ENCODE results near the gene PLA2G1B.

Gene PLA2G1B

DNA sequence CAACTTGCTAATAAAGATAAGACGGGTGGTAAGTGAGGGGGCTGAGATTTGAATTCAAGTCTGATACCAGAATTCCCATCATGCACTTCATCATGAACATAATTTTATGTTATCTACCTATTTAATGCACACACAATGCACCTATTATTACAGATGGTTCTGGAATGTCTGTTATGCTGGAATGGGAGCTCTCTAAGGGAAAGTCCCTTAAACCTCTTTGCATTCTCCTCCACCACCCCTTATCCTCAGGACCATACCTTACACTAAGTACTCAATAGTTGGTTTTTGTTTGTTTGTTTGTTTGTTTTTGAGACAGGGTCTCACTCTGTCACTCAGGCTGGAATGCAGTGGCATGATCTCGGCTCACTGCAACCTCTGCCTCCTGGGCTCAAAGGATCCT lies 48.4 kb upstream of the PLA2G1B start:
- Histone ChIP-seq H3K4me2 (ENCODE audit: low read depth, low read length, poor library complexity, severe bottlenecking) (no peak overlapping the region), H3K27me3 (ENCODE audit: insufficient read depth, low read length, poor library complexity, severe bottlenecking) (no peaks in the 10 kb centered on the region), H2AFZ (ENCODE audit: low read length) (no peak overlapping the region), H3K9me2 (replicated peaks; ENCODE audit: low read depth, low read length) (no peaks in the 10 kb centered on the region), H3K4me3 (ENCODE audit: low read length, poor library complexity, severe bottlenecking) (no peak overlapping the region), H3K79me2 (ENCODE audit: insufficient read depth, low read length) (no peaks in the 10 kb centered on the region), H3K4me1 (ENCODE audit: insufficient read depth, low read length, poor library complexity, severe bottlenecking) (no peaks in the 10 kb centered on the region), H3K9me3 (ENCODE audit: insufficient read depth, low read depth, low read length) (no peaks in the 10 kb centered on the region), H3K9ac (ENCODE audit: low read depth, low read length, poor library complexity, severe bottlenecking) (no peak overlapping the region), H4K20me1 (ENCODE audit: insufficient read depth, low read length, poor library complexity, severe bottlenecking) (no peaks in the 10 kb centered on the region), H3K36me3 (ENCODE audit: insufficient read depth, low read length) (no peaks in the 10 kb centered on the region), H3F3A (ENCODE audit: low read depth) (no peaks in the 10 kb centered on the region)
- TF ChIP-seq, protein P1, sequence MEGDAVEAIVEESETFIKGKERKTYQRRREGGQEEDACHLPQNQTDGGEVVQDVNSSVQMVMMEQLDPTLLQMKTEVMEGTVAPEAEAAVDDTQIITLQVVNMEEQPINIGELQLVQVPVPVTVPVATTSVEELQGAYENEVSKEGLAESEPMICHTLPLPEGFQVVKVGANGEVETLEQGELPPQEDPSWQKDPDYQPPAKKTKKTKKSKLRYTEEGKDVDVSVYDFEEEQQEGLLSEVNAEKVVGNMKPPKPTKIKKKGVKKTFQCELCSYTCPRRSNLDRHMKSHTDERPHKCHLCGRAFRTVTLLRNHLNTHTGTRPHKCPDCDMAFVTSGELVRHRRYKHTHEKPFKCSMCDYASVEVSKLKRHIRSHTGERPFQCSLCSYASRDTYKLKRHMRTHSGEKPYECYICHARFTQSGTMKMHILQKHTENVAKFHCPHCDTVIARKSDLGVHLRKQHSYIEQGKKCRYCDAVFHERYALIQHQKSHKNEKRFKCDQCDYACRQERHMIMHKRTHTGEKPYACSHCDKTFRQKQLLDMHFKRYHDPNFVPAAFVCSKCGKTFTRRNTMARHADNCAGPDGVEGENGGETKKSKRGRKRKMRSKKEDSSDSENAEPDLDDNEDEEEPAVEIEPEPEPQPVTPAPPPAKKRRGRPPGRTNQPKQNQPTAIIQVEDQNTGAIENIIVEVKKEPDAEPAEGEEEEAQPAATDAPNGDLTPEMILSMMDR (conservative IDR thresholded peaks at IDR 0.05; ENCODE audit: low read length) = no peak
- TF ChIP-seq EZH2phosphoT487 (IDR thresholded peaks at IDR 0.05; ENCODE audit: borderline replicate concordance) = no peak

DNA sequence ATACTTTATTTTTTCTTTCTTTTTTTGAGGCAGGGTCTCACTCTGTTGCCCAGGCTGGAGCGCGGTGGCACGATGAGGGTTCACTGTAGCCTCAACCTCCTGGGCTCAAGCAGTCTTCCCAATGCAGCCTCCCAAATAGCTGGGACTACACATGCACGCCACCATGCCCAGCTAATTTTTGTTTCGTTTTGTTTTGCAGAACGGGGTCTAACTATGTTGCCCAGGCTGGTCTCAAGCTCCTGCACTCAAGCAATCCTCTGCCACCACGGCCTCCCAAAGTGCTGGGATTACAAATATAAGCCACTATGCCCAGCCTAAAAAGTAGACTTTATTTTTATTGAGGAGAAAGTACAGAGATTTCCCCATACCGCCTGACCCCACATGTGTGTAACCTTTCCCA lies 46.1 kb upstream of the PLA2G1B start:
- no peaks in the 10 kb centered on the region for H3K9me3 ChIP-seq (ENCODE audit: insufficient read depth, low read depth, low read length)
- H3K4me2 ChIP-seq (ENCODE audit: low read depth, low read length, poor library complexity, severe bottlenecking) = no peak overlapping the region
- no peaks in the 10 kb centered on the region for H3K4me1 ChIP-seq (ENCODE audit: insufficient read depth, low read length, poor library complexity, severe bottlenecking)
- H3K27me3 ChIP-seq (ENCODE audit: insufficient read depth, low read length, poor library complexity, severe bottlenecking) = no peaks in the 10 kb centered on the region
- no peak overlapping the region for H3K9ac ChIP-seq (ENCODE audit: low read depth, low read length, poor library complexity, severe bottlenecking)
- no peaks in the 10 kb centered on the region for H3K79me2 ChIP-seq (ENCODE audit: insufficient read depth, low read length)
- H3K36me3 ChIP-seq (ENCODE audit: insufficient read depth, low read length) = no peaks in the 10 kb centered on the region
- H3F3A ChIP-seq (ENCODE audit: low read depth) = no peaks in the 10 kb centered on the region
- H3K9me2 ChIP-seq (replicated peaks; ENCODE audit: low read depth, low read length) = no peaks in the 10 kb centered on the region
- H3K4me3 ChIP-seq (ENCODE audit: low read length, poor library complexity, severe bottlenecking) = no peak overlapping the region
- no peaks in the 10 kb centered on the region for H4K20me1 ChIP-seq (ENCODE audit: insufficient read depth, low read length, poor library complexity, severe bottlenecking)
- no peak overlapping the region for H2AFZ ChIP-seq (ENCODE audit: low read length)
- no peak for TF ChIP-seq EZH2phosphoT487 (IDR thresholded peaks at IDR 0.05; ENCODE audit: borderline replicate concordance)
- TF ChIP-seq, protein P1 (conservative IDR thresholded peaks at IDR 0.05; ENCODE audit: low read length) = no peak

DNA sequence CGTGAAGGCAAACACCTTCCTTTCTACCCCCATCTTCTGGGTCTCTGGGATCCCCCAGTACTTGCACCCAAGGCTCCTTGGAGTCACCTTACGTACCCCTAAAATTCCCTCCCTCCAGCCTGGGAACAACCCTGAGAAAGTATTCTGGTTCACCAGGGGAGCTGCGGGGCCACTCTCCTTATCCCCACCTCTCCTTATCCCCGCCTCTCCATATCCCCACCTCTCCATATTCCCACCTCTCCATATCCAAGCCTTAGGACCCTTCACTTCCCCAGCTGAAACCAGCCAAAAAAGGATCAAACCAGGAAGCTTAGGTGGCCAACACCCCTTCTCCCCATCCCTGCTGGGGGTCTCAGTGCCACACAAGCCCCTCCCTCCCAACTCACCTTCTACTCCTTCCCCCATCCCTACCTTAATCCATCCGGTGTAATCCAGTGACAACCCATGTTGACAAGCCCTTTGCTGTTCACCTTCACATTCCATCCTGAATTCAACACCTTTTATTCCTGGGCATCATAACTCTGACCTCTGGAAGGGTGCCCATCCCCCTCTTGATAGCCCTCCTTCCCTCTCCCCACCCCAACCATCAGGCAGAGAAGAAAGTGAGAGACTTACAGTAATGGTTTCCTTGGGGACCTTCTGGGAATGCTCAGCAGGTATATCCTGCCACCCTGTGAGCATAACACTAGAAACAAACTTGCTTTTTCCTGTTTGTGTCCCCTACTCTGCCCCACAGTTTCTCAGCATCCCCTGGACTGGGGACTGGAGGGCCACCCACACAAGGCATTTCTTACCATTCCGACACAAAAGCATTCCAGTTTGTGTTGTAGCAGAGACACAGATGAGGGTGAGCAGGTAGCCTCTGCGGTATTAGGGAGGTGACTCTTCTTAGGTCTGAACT lies 43.0 kb upstream of the PLA2G1B start:
- Histone ChIP-seq H3K4me1 (ENCODE audit: insufficient read depth, low read length, poor library complexity, severe bottlenecking) (no peaks in the 10 kb centered on the region), H3K36me3 (ENCODE audit: insufficient read depth, low read length) (no peaks in the 10 kb centered on the region), H4K20me1 (ENCODE audit: insufficient read depth, low read length, poor library complexity, severe bottlenecking) (no peaks in the 10 kb centered on the region), H3K9me2 (replicated peaks; ENCODE audit: low read depth, low read length) (no peaks in the 10 kb centered on the region), H3K9ac (ENCODE audit: low read depth, low read length, poor library complexity, severe bottlenecking) (no peak overlapping the region), H3K4me3 (ENCODE audit: low read length, poor library complexity, severe bottlenecking) (no peak overlapping the region), H3K27me3 (ENCODE audit: insufficient read depth, low read length, poor library complexity, severe bottlenecking) (no peaks in the 10 kb centered on the region), H3K79me2 (ENCODE audit: insufficient read depth, low read length) (no peaks in the 10 kb centered on the region), H2AFZ (ENCODE audit: low read length) (no peak overlapping the region), H3F3A (ENCODE audit: low read depth) (no peaks in the 10 kb centered on the region), H3K4me2 (ENCODE audit: low read depth, low read length, poor library complexity, severe bottlenecking) (no peak overlapping the region), H3K9me3 (ENCODE audit: insufficient read depth, low read depth, low read length) (no peaks in the 10 kb centered on the region)
- TF ChIP-seq, protein P1 (conservative IDR thresholded peaks at IDR 0.05; ENCODE audit: low read length) = no peak
- TF ChIP-seq EZH2phosphoT487 (IDR thresholded peaks at IDR 0.05; ENCODE audit: borderline replicate concordance) = no peak

Data from Loucy (cell line).